ENCODE results near the gene CENPU.

GRCh38 chr4:184660978-184661377 lies 72.9 kb downstream of the CENPU start:
- TF ChIP-seq POLR2A (IDR thresholded peaks at IDR 0.05) (no peak), CTCF (IDR thresholded peaks at IDR 0.05) (no peak)

Measured in suprapubic skin (tissue), 3 donors.